GM18498 (cell line): Measurements from ENCODE around the gene MR1.
A peak's percentile ranks its signal among the peaks of the same experiment; 100 is the strongest.

Experiments used
- ATAC-seq: cut with Tn5 transposase; IDR thresholded peaks from one replicate; pipeline ENCODE4 v1.9.1; 2021; ENCODE audit warnings: mild to moderate bottlenecking, moderate library complexity; ENCODE audit not compliant: unreplicated experiment

MR1 gene

DNA sequence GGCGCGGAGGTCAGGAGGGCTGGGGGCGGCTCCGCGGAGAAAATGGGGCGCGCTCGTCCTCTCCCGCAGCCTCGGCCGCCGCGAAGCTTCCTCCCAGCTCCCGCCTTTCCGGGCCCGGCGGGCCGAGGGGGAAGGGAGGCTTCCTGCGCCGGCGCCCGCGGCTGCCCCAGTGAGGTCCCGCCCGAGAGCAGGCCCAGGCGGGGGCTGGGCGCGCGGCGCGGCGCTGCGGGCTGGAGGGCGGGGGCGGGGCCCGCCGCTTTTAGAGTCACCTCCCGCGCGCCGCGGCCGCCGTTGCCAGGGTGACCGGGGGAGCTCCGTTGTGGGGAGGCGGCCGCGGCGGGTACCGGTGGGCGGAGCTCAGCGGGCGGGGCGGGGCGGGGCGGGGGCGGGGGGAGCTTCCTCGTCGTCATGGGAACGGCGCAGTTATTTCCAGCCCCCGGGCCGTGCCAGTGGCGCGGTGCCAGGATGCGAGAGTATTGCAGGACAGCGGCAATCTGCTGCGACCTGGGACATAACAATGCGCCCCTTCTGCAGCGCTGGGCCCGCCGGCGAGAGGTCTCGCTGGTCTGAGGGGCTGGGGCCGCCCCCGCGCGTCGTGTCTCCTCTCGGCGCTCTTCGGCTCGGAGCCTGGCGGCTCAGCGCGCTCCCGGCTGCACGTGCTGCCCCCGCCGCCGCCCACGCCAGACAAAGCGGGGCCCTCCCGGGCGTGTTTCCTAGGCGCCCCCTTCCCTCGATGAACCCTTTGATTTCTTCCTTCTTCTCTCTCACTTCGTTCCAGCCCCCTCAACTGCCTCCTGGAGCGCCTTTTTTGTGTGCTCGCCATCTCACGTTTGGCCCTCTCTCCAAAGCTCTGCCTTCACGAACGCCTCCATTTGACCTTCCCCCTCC lies 71.6 kb downstream of the MR1 start:
- peak; percentile 87 for ATAC-seq

DNA sequence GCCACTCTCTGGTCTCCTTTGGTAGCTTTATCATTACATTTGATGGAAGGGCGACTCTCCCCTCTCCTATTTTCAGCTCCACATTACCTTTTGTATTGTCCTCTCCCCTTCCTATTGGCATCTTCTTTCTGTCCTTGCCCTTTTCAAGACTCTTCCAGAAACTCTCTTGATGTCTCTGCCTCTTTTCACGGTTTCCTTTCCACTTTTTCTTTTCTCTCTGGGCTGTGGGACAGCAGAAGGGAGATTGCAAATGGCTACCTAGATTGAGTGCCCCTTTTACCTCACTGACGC lies 72.2 kb downstream of the MR1 start:
- ATAC-seq: no peak

DNA sequence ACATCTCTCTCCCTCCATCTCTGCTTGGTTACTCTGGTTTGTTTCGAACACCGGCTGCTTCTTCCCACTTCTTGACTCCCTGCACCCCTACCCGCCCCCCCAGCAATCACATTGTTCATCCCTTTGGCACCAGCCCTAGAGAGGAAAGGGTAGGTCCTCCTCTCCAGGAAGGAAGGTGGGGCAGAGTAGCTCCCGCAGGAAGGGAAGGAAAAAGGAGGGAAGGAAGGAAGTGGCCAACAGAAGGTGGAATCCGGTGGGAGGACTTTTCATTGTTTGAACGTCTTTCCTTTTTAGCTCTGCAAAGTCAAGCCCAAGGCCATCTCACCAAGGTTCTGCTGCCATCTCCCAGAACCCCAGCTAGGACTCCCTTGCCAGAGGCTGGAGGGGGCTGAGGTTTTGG lies 72.7 kb downstream of the MR1 start:
- no peak for ATAC-seq

DNA sequence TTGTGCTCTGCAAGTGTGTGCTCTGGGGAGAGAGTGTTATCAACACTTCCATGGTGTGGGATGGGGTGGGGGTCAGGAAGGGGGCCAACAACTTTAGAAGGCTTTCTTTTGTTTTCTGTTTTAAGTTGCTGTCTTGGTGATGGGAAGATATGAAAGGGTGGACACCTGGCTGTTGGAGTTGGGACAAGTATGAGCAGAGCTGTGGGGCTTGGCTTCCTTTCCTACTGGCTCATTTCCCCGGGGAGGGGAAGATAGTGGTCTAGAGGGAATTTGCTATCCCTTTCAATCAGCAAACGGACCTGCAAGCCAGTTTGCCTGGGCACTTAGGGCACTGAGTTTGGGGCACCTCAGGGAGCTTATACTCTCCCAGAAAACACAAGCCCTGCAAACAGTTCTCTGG lies 73.9 kb downstream of the MR1 start:
- ATAC-seq: no peak

DNA sequence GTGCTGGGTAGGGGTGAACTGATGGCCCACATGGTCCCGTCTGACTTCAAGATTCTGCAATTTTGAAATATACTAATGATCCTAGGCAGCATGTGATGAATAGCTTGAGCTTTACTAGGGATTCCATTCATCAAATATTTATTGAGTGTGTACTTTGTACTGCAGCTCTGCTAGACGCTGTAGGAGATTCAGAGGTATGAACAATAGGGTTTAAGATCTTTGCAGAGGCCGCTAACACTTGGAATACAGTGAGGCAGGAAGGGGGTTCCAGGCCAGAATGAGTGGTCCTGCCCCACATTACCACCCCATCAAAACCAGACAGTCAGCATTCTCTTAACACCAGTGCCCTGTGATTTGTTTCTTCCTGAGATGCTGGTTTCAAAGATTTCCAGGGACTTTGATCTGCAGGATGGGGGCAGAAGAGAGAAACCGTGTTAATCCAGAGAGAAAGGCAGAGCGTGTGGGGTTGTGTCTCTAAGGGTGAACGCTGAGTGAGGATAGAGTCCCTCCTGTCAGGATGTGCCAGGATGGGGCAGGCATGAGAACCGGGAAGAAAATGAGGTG lies 74.6 kb downstream of the MR1 start:
- ATAC-seq: no peak

DNA sequence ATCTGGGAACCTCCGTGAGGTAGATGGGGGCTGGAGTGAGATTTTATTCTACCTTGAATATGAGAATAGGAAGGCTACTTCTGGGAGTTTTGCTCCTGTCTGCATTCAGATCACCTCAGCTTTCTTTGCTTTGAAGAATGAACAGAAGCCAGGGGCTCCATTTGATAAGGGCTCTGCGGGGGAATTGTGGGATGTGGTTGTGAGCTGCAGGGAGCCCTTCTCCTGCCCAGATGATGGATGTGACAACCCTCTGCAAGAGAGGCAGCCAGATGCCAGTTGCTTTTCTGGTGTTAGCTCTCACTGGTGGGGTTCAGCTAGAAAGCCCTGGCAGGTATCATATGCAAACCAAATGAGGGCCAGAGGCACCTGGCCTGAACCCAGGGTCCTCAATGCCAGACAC lies 76.2 kb downstream of the MR1 start:
- ATAC-seq: no peak
